ENCODE results near the gene CEP41. TPM values are rescaled to one million over a fixed set of nuclear protein-coding genes. Genes with fewer than 3 reads are reported as not detected.

The CEP41 gene
- total RNA-seq, 1 donor from 2014 or later: 14.4 TPM

DNA sequence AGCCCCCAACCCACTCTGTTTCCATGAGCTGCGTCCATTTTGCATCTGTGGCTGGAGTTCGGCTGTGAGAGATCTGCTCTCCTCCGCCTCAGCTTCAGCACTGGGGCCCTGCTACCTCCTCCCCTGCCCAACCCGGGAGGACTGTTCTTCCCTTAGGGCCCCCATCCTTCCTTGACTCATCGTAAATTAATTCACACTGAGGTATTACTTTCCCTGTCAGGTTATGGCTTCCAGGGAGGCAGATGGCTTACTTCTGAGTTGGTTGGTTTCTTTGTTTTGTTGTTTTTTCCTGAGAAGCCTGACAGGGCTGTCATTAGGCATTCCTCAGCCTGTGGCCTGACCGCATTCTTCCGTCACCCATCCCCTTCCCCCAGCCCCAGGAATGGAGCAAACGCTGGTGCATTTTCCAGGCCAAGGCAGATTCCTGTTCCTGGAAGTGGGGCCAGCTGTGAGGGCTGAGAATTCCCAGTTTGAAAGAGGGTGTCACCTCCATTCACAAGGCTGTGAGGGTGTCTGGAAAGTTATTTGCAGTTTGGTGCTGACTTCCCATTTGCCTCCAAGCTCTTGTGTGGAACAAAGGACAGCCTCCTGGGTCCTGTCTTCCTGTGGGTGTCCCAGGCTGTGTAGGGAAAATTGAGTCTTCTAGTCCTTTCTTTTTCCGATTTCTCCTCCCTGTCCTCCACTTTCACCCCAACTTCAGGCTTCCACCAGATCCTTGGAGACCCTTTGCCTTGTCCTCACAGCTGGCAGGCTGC lies 84.5 kb downstream of the CEP41 start:
- intact Hi-C loops (cut with micrococcal nuclease): no loop called here

DNA sequence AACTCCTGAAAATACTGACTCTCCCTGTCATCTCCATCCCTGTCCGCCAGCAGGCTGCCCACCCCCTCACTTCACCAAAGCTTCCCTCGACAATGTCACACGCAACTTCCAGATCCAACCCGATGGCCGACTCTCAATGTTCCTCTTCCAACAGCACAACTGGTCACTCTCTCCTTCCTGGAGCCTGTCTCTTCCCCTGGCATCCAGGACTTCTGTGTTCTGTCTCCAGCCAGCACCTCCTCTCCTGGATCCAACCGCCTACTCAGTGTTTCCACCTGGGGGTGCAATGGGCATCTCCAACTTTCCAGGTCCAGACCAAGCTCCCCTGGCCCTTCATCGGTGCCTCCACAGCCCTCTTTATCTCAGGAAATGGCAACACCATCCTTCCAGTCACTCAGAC lies 87.6 kb downstream of the CEP41 start:
- intact Hi-C loops (cut with micrococcal nuclease): no loop called here

DNA sequence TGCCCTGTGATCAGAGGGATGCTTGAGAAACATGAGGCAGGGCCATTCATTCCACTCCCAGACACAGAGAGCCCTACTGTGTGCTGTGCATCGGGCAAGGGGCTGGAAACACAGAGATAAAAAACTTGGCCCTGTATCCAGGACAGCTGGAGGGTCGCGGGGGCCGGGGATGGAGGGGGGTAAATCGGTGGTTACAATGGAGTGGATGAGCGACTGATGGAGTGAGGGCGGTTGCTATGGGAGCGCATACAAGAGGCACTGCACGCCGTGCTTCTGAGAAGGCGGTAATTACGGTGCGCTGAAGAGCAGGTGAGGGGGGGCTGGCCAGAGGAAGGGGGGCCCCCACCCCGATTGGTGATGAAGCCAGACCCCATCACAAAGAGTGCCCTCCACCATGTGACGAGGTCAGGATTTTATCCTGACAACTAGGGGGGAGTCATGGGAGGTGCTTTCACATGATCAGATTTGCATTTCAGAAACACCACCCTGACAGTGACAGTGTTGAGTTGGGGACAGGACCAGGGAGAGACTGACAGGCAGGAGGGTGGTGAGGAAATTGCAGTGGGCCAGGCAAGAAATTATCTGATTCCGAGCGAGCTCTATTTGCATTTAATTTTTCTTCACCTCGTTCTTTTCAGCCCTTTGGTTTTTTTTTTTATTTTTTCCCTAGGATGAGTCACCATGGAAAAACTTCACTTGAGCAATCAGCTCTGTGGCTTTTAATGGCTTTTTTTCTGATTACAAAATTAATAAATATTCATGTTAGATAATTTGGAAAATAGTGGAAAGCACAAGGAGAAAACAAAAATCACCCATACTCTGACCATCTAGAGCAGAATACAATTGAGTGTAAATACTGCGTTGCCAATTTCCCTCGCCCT lies 88.4 kb downstream of the CEP41 start:
- intact Hi-C loops (cut with micrococcal nuclease): no loop called here

DNA sequence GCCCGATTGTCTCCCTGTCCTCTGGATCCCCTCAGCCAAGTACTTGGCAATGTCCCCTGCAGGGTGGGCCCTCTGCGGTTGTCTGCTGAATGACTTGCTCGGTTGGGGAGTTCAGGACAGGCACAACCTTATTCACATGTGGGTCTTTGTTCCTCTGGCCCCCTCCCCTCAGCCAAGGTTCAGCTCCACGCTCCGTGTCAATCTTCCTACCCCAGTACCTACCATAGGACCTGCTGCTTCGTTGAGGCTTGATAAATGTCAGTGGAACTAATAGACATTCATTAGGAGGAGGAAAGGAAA lies 89.1 kb downstream of the CEP41 start:
- intact Hi-C loops (cut with micrococcal nuclease): no loop called here

DNA sequence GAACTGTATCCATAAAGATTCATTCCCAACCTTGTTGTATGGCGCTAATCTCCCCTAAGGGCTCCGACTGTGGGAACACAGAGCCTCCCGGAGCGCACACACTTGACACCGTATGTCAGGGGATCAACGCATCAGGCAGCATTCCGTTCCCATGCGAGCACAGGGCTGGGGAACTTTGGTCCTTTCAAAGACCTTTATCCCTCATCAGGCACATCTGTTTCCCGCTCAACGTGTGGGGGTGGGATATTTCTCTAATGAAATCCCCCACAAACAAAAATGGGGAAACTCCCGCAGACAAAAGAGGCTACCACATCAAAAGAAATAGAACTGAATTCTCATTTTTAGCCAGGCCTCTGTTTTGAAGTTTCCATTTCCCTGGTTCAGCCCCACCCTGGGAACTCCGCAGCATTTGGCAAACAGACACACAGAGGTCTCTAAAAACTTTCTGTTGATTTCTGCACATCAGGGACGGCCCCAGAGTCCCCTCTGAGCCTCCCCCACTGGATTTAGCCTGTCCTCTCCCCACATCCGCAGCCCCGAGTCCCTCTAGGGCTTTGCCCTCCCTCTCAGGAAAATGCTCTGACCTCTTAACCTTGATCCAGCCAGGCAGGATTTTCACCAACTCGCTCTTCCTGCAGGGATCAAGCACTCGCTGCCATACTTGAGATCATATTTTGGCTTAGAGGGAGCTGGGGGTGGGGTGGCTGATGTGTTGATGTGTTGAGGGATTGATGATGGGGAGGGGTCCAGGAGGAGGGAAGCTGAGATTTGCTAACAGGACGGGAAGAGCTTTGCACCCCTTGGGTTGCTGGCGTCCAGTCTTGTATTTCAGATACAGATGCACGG lies 89.6 kb downstream of the CEP41 start:
- intact Hi-C loops (cut with micrococcal nuclease): no loop called here

DNA sequence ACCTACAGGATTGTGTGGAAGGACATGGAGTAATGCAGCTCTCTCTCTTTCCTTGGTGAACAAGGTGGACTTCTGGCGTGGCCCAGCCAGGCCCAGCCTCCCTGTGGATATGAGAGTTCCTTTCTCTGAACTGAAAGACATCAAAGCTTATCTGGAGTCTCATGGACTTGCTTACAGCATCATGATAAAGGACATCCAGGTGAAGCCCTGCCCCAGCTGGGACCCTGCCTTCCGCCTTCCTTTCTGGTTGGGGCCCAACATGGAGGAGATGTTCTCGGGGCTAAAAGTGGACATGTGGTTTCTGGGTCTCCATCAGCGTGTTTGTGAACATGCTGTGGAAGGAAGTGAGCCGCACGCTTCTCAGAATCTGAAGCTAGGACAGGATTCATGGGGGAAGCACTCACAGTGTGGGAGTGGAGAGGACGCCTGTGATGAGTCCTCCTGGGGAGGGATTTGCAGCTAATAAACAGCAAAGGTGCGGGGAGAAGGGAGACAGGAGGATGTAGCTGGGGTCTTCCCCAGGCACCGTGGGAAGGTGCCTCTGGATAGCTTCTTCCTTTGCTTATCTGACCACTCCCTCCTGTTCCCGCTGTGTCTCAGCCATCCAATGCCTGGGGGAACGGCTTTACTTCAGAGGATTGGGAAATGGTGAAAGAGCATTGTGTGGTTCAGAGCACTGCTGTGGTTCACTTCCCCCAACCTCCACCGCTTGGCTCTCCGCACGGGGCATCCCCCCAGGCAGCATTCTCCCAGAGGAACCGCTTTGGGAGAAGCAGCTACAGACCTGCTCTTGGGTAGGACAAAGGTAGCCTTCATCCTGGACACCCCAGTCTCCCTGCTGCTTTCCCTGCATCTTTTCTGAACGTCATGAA lies 90.7 kb downstream of the CEP41 start:
- intact Hi-C loops (cut with micrococcal nuclease): no loop called here

DNA sequence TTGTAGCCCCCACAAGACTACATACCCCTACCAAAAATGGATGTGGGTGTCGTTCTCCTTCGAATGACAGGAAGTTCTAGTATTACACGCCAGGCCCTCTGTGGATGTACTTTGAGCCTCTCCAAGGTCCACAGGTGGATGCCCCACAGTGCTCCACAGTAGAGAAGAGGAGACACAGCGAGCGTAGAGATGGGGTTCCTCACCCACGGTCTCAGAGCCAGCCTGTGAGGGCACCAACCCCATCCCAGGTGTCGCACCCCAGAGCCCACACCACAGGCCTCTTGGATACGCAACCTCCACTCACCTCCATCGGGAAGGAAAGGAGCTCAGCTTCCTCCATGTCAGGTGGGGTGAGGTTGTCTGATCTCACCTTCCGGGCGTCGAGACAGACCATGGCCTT lies 93.9 kb downstream of the CEP41 start:
- intact Hi-C loops (cut with micrococcal nuclease): no loop called here

DNA sequence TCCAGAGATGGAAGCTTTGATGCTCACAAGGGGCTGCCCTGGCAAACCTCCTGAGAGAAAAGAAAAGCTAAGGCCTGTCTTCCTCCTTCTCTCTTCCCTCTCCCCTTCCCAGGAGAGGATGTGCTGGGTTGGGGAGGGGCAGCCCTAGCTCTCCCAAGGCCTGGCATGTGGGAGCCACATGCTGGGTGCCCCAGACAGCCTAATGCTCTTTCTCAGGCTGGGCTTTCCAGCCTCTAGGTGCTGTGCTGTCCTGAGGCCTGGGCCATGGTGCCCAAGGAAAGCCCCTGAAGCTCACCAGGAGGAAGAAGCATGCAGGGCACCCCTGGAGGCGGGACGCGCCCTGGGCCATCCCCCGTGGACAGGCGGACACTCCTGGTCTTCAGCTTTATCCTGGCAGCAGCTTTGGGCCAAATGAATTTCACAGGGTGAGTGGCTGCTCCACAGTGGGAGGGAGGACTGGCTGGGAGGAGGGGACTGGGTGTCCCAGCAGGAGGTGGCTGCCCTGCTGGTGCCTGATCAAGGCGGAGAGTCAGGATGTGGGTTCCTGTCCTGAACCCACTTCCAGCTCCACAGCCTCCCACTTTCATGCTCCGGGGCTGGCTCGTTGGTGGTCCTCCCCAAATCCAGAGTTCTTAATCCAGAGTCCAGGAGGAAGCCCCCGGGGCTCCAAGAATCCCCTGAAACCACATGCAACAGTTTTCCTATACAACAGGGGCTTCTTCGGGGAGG lies 94.5 kb downstream of the CEP41 start:
- intact Hi-C loops (cut with micrococcal nuclease): no loop called here

DNA sequence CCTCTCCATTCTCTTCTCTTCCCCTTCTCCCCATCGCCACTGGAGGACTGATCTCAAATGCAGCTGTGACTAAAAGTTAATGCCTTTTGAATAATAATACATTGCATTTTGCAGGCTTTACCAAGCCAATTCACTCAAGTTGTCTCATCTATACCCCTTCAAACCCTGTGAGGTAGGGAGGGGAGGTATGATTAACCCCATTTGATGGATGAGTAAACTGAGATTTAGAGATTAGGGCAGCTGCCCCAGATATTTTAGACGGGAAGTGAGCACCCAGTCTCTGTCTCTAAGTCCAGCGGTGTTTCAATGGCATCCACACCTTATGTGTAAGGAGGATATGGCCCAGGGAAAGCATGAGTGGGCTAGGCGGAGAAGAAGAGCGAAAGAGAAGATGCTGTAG lies 95.1 kb downstream of the CEP41 start:
- intact Hi-C loops (cut with micrococcal nuclease): no loop called here

DNA sequence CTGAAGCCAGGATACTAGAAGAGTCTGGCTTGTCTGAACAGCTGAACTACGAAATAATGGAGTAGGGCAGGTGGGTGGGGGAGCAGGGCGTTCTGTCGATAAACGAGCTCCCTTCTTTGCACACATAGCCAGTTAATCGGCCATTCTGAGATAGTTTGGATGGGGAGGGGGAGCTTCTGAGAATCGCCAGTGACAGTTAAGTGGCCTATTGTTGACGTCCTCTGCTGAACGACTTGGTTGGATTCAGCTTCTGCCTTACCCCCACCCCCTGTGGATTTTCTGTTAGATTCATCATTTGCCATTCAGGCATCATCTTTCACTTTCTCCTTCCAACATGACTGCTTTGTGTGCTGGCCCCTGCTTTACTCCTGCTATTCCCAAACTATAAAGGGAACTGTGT lies 95.7 kb downstream of the CEP41 start:
- intact Hi-C loops (cut with micrococcal nuclease): no loop called here

DNA sequence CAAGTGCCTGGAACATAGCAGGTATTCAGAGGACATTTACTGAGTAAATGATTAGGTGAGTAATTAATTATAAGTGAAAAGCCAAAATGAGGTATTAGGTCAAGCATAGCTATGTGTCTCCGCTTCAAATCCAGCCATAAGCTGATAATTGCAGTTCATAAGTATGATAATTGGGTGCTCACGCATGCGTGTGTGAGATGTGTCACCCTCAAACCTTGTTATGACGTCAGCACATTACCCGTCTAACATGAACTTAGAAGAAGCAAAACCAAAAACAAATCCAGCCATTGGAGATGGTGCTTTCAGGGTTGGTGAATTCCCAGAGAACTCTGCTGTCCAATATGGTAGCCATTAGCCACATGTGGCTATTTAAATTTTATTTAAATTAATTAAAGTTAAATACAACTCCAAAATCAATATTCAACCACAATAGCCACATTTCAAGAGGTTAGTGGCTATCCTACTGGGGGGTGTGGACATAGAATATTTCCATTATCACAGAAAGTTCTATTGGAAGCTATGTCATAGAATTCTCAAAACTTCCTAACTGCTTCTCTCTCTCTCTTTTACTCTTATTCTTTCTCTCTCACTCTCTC lies 96.4 kb downstream of the CEP41 start, which contains the start of gene CPA5:
Gene CPA5 (plus strand): TSS at position 546 of the 596 bp plus-strand sequence. CDS start 1,670 bp downstream, outside the sequence.
- intact Hi-C loops (cut with micrococcal nuclease): no loop called here

Other genes starting within 250 kb of the CEP41 start
- gene TMEM209, start 235.6 kb downstream of the CEP41 start, total RNA-seq: 42.3 and 42.8 TPM in 2 replicates
- gene SSMEM1, start 233.2 kb downstream of the CEP41 start, total RNA-seq: not detected in 2 replicates
- not detected in 2 replicates for gene CPA2, start 174.2 kb downstream of the CEP41 start, total RNA-seq
- not detected in 2 replicates for gene CPA4, start 147.9 kb downstream of the CEP41 start, total RNA-seq
- gene CPA5, start 96.2 kb downstream of the CEP41 start, total RNA-seq: 0.90 and 0.91 TPM in 2 replicates
- not detected in 2 replicates for gene CPA1, start 60.5 kb downstream of the CEP41 start, total RNA-seq
- 1.2 and 1.4 TPM in 2 replicates for gene MEST, start 51.1 kb upstream of the CEP41 start, total RNA-seq
- gene COPG2, start 227.7 kb upstream of the CEP41 start, total RNA-seq: 6.7 TPM in 2 replicates
- gene TSGA13, start 245.5 kb upstream of the CEP41 start, total RNA-seq: not detected in 2 replicates